Measurements from ENCODE around the gene TJP1. TPM values are rescaled to one million over a fixed set of nuclear protein-coding genes. Genes with fewer than 3 reads are reported as not detected.
"Not testable (repeated sequence)": the region's sequence is repeated elsewhere in the genome, so short reads cannot be mapped to it uniquely, and the experiment has no call there.

Gene TJP1
- total RNA-seq, 1 donor from 2014 or later, result 91.7 TPM

GRCh38 chr15:29770796-29771195 lies 51.5 kb downstream of the TJP1 start:
- TF ChIP-seq, protein P1, sequence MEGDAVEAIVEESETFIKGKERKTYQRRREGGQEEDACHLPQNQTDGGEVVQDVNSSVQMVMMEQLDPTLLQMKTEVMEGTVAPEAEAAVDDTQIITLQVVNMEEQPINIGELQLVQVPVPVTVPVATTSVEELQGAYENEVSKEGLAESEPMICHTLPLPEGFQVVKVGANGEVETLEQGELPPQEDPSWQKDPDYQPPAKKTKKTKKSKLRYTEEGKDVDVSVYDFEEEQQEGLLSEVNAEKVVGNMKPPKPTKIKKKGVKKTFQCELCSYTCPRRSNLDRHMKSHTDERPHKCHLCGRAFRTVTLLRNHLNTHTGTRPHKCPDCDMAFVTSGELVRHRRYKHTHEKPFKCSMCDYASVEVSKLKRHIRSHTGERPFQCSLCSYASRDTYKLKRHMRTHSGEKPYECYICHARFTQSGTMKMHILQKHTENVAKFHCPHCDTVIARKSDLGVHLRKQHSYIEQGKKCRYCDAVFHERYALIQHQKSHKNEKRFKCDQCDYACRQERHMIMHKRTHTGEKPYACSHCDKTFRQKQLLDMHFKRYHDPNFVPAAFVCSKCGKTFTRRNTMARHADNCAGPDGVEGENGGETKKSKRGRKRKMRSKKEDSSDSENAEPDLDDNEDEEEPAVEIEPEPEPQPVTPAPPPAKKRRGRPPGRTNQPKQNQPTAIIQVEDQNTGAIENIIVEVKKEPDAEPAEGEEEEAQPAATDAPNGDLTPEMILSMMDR (IDR thresholded peaks at IDR 0.05), result no peak
- no peaks in the 10 kb centered on the region for H3K27me3 Mint-ChIP-seq (ENCODE audit: low read depth)
- H3K4me3 Mint-ChIP-seq (ENCODE audit: unreplicated experiment), result no peak overlapping the region
- H3K9me3 Mint-ChIP-seq (ENCODE audit: low read depth), result no peaks in the 10 kb centered on the region
- peaks cover 32% of the 10 kb centered on the region for H3K4me1 Mint-ChIP-seq (ENCODE audit: low read depth)
- no peak for DNase-seq (ENCODE audit: low spot score)
- peaks cover 16% of the 10 kb centered on the region for H3K36me3 Mint-ChIP-seq (ENCODE audit: low read depth)
- H3K27ac Mint-ChIP-seq (ENCODE audit: unreplicated experiment), result peak overlapping the region; percentile 13

DNA sequence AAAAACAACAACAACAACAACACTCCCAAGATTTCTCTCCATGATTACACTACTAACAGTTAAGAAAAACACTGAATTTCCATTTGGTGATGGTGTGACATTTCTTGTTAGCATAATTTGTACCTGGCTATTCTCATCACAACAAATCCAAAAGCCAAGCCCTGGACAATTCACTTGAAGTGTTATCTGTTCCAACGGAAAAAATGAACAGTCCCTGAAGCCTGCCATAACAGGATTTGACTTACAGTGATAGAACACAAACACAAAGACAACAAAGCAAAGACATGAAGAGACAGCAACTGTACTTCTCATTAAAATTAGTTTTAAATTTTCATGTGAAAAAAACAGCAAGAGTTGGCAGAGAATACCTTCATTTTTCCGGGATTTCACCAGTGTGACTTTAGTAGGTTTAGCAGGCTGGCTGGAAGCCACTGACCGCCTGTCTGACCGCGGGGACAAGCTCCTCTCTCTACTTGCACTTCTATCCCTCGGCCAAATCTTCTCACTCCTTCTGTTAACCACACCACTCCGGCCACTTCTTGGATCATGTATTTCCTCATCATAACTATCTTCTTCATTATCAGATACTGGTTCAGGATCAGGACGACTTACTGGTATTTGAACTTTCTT lies 56.3 kb downstream of the TJP1 start:
- no peak for DNase-seq (ENCODE audit: low spot score)
- H3K9me3 Mint-ChIP-seq (ENCODE audit: low read depth), result no peaks in the 10 kb centered on the region
- H3K27ac Mint-ChIP-seq (ENCODE audit: unreplicated experiment), result no peak overlapping the region
- H3K36me3 Mint-ChIP-seq (ENCODE audit: low read depth), result peaks cover 37% of the 10 kb centered on the region
- H3K4me3 Mint-ChIP-seq (ENCODE audit: unreplicated experiment), result no peak overlapping the region
- TF ChIP-seq, protein P1 (IDR thresholded peaks at IDR 0.05), result no peak
- H3K27me3 Mint-ChIP-seq (ENCODE audit: low read depth), result no peaks in the 10 kb centered on the region
- peaks cover 5% of the 10 kb centered on the region for H3K4me1 Mint-ChIP-seq (ENCODE audit: low read depth)

DNA sequence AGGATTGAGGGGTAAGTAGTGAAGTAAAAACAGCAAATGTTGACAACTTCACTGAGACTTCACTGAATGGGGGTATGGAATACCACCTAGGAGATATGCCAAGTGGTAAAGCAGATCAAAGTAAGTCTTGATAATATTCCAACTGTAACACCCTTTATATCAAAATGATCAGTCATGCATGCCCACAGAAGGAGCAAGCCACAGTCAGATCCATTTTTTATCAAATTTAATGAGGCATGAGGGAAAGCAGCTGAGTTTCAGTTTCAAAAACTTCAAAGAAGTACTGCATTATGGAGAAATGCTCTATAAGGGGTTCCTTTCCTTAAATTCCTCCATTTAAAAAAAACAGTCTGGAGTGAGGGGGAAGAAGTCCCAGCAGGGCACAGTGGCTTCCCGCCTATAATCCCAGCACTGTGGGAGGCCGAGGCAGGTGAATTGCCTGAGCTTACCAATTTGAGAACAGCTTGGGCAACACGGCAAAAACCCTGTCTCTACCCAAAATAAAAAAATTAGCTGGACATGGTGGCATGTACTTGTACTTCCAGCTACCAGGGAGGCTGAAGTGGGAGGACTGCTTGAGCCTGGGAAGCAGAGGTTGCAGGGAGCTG lies 56.9 kb downstream of the TJP1 start:
- TF ChIP-seq, protein P1 (IDR thresholded peaks at IDR 0.05), result no peak
- H3K27me3 Mint-ChIP-seq (ENCODE audit: low read depth), result no peaks in the 10 kb centered on the region
- H3K4me1 Mint-ChIP-seq (ENCODE audit: low read depth), result peaks cover 5% of the 10 kb centered on the region
- no peak overlapping the region for H3K4me3 Mint-ChIP-seq (ENCODE audit: unreplicated experiment)
- H3K9me3 Mint-ChIP-seq (ENCODE audit: low read depth), result no peaks in the 10 kb centered on the region
- DNase-seq (ENCODE audit: low spot score), result no peak
- peaks cover 41% of the 10 kb centered on the region for H3K36me3 Mint-ChIP-seq (ENCODE audit: low read depth)
- no peak overlapping the region for H3K27ac Mint-ChIP-seq (ENCODE audit: unreplicated experiment)

DNA sequence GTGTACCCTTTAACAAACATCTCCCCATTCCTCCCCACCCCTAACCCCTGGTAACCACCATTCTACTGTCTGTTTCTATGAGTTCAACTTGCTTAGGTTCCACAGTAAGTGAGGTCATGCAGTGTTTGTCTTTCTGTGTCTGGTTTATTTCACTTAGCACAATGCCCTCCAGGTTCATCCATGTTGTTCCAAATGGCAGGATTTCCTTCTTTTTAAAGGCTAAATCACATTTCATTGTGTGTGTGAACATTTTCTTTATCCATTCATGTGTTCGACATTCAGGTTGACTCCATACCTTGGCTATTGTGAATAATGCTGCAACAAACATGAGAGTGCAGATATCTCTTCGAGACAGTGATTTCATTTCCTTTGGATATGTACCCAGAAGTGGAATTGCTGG lies 62.7 kb downstream of the TJP1 start:
- no peak overlapping the region for H3K4me3 Mint-ChIP-seq (ENCODE audit: unreplicated experiment)
- no peaks in the 10 kb centered on the region for H3K9me3 Mint-ChIP-seq (ENCODE audit: low read depth)
- H3K36me3 Mint-ChIP-seq (ENCODE audit: low read depth), result peaks cover 32% of the 10 kb centered on the region
- H3K27me3 Mint-ChIP-seq (ENCODE audit: low read depth), result no peaks in the 10 kb centered on the region
- TF ChIP-seq, protein P1 (IDR thresholded peaks at IDR 0.05), result no peak
- H3K27ac Mint-ChIP-seq (ENCODE audit: unreplicated experiment), result no peak overlapping the region
- DNase-seq (ENCODE audit: low spot score), result no peak
- H3K4me1 Mint-ChIP-seq (ENCODE audit: low read depth), result peaks cover 29% of the 10 kb centered on the region

GRCh38 chr15:29756358-29757267 lies 65.7 kb downstream of the TJP1 start:
- H3K27me3 Mint-ChIP-seq (ENCODE audit: low read depth), result no peaks in the 10 kb centered on the region
- TF ChIP-seq, protein P1 (IDR thresholded peaks at IDR 0.05), result no peak
- peaks cover 24% of the 10 kb centered on the region for H3K4me1 Mint-ChIP-seq (ENCODE audit: low read depth)
- no peak overlapping the region for H3K4me3 Mint-ChIP-seq (ENCODE audit: unreplicated experiment)
- no peak for DNase-seq (ENCODE audit: low spot score)
- H3K9me3 Mint-ChIP-seq (ENCODE audit: low read depth), result no peaks in the 10 kb centered on the region
- H3K36me3 Mint-ChIP-seq (ENCODE audit: low read depth), result peaks cover 25% of the 10 kb centered on the region
- peak overlapping the region; percentile 62 for H3K27ac Mint-ChIP-seq (ENCODE audit: unreplicated experiment)

- H3K36me3 Mint-ChIP-seq (ENCODE audit: low read depth), result peaks cover 10% of the 10 kb centered on the region
- not testable (repeated sequence) for H3K27me3 Mint-ChIP-seq (ENCODE audit: low read depth); H3K27ac Mint-ChIP-seq (ENCODE audit: unreplicated experiment); DNase-seq (ENCODE audit: low spot score); H3K4me3 Mint-ChIP-seq (ENCODE audit: unreplicated experiment); H3K9me3 Mint-ChIP-seq (ENCODE audit: low read depth)
- H3K4me1 Mint-ChIP-seq (ENCODE audit: low read depth), result peaks cover 39% of the 10 kb centered on the region
Observed at GRCh38 chr15:29754009-29754408, 68.3 kb downstream of the TJP1 start.
